Stimulated activated naive CD8-positive, alpha-beta T cell treated with anti-CD3 and anti-CD28 coated beads, Interleukin-15, amount 100 ng/mL, for 72 hours (primary cell): ENCODE data around the gene PIK3R2.

Experiments used
- ATAC-seq: fragments of 150-1000 bp; cut with Tn5 transposase; 2 replicates; pipeline ENCODE4 v1.10.0; 2021; ENCODE audit warnings: mild to moderate bottlenecking, moderate library complexity
- DNase-seq, 2 donors: peaks; one replicate each; pipeline ENCODE4 v3.0.0; 2021 to 2022
- H3K27ac Mint-ChIP-seq, 2 donors: one replicate each; pipeline ENCODE4 v1.8.0; 2022; ENCODE audit warnings: mild to moderate bottlenecking in 2 of 2, mixed read lengths in 2 of 2, moderate library complexity in 2 of 2
- H3K27me3 Mint-ChIP-seq: one replicate; pipeline ENCODE4 v1.8.0; 2022; ENCODE audit warnings: mixed read lengths
- H3K4me1 Mint-ChIP-seq: one replicate; pipeline ENCODE4 v1.8.0; 2022; ENCODE audit warnings: mild to moderate bottlenecking, mixed read lengths
- H3K4me3 Mint-ChIP-seq, 2 donors: one replicate each; pipeline ENCODE4 v1.8.0; 2022; ENCODE audit warnings: mild to moderate bottlenecking in 2 of 2, mixed read lengths in 2 of 2, moderate library complexity in 1 of 2
- H3K9me3 Mint-ChIP-seq, 2 donors: one replicate each; pipeline ENCODE4 v1.8.0; 2022; ENCODE audit warnings: mixed read lengths in 2 of 2

Gene PIK3R2

DNA sequence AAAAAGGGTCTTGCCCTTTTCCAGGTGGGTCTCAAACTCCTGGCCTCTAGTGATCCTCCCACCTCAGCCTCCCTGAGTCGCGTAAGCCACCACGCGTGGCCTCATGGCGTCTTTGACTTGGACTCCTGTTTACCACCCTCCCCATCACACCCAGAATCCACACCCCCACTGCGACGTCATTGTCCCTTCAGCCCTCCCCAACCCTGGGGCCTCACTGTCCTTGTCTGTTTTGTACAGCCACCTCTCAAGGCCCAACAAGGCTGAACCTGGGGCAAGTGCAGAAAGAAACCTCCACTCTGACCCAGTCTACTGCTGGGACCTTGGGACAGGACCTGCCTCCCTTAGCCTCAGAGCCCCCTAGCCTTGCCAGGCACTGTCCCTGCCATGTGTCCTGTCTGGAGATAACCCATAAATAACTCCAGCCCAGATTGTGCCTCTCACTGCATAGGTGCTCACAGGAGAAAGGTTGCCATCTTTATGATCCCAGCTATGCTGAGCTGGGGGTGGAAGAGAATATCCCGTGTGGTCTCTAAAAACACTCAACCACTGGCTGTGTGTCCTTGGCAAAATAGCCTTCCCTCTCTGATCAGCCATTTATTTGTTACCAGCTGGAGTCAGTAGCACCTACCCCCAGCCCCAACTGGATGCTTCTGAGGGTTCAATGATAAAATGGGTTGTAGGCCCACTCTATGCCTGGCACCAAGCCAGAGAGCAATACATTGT is 18.8 kb downstream of the PIK3R2 start:
- peaks cover 43% of the 10 kb centered on the region for H3K4me1 Mint-ChIP-seq
- ATAC-seq: no peak
- no peak overlapping the region for H3K27ac Mint-ChIP-seq
- no peak overlapping the region for H3K4me3 Mint-ChIP-seq
- H3K9me3 Mint-ChIP-seq: no peaks in the 10 kb centered on the region
- DNase-seq: no peak
- H3K27me3 Mint-ChIP-seq: no peaks in the 10 kb centered on the region

DNA sequence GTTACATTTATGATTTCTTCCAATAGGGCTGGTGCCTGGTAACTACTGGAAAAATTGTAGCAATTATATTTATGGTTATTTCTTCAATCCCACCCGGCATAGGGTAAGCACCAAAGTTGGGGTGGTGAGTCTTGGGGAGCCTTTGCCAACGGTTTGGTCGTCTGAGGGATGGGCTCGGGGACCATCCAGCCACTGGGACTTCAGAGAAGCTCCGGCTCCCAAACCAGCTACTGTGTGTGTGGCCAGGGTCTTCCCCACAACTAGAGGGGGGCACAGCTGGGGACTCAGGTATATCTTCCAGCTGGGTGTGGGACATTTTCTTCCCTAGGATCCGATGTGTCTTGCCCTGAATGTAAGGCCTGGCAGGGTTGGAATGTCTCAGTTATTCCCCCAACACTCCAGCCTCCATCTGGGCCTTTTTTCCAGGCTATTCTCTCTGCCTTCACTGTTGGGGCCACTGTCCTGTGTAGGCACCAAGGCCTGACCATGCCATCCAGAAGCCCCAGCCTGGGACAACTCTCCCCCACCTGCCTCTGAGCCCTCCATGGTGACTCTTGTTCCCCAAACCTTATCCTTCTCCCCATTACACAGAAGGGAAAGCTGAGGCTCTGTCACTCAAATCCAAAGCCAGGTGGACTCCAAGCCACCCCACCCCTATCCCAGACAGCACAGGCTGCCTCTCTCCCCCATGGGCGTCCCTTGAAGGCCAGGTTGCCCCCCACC is 19.5 kb downstream of the PIK3R2 start:
- H3K4me3 Mint-ChIP-seq: peak overlapping the region; percentile 66 to 68
- no peaks in the 10 kb centered on the region for H3K27me3 Mint-ChIP-seq
- ATAC-seq: no peak
- DNase-seq: no peak
- H3K4me1 Mint-ChIP-seq: peaks cover 43% of the 10 kb centered on the region
- peak overlapping the region; percentile 68 to 80 for H3K27ac Mint-ChIP-seq
- no peaks in the 10 kb centered on the region for H3K9me3 Mint-ChIP-seq

DNA sequence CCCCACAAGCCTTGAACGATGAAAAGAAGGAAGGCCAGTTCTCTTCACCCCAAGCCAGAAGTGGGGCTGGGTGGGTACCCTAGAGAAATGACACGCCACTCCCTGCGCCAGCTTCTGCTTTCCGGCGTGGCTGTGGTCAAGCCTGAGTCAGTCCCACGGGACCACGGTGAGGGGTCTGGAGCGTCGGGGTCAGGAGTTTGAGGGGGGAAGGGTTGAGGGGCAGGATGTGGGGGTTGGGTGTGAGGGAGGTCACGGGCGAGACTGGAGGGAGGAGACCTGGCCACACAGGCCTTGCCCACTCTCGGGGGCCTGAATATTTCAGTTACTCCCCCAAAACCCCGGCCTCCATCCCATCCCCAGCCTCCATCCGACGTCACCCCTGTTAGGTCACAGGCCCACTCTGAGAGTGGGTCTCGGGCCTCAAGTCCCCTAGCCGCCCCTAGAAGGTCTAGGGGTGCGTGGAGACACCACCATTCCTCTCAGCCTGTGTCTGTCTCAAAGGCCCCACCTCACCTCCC is 20.1 kb downstream of the PIK3R2 start:
- peak overlapping the region; percentile 89 to 92 for H3K4me3 Mint-ChIP-seq
- no peaks in the 10 kb centered on the region for H3K9me3 Mint-ChIP-seq
- DNase-seq (no peak), ATAC-seq (no peak)
- peaks cover 39% of the 10 kb centered on the region for H3K4me1 Mint-ChIP-seq
- peak overlapping the region; percentile 80 to 87 for H3K27ac Mint-ChIP-seq
- H3K27me3 Mint-ChIP-seq: no peaks in the 10 kb centered on the region

DNA sequence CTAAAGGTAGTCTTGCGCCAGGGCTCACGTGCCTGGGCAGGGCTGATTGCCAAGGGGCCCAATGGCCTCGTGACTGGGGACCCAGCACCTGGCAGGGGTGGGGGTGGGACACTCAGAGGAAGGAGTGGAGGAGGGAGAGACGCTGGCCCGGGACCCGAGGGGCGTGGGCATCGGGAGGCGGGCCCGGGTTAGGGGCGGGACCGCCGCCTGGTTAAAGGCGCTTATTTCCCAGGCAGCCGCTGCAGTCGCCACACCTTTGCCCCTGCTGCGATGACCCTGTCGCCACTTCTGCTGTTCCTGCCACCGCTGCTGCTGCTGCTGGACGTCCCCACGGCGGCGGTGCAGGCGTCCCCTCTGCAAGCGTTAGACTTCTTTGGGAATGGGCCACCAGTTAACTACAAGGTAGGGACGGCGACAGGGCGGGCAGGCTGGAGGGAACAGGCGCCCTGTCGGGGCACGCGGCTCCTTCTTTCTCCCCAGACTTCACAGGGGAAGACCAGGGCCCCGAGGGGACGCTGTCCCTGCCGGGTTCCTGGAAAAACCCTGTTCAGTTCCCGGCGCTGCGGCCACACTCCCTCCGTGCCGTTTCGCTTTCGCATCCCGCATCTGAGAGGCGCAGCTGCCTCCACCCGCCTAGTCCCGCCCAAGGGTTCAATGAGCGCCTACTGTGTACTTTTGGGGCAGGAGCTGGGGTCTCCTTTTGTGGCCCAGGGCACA is 20.8 kb downstream of the PIK3R2 start, which contains the start of gene IFI30:
IFI30 (plus strand) TSS at position 242 of the 717 bp plus-strand sequence; CDS start at position 271, 29 bp downstream.
- DNase-seq: peak; percentile 44 to 62
- peak; percentile 83 for ATAC-seq
- Mint-ChIP-seq H3K9me3 (no peaks in the 10 kb centered on the region), H3K4me3 (peak within 1 kb of the TSS; percentile 89 to 92), H3K27ac (peak within 1 kb of the TSS; percentile 87 to 90), H3K27me3 (no peaks in the 10 kb centered on the region), H3K4me1 (peaks cover 36% of the 10 kb centered on the region)

DNA sequence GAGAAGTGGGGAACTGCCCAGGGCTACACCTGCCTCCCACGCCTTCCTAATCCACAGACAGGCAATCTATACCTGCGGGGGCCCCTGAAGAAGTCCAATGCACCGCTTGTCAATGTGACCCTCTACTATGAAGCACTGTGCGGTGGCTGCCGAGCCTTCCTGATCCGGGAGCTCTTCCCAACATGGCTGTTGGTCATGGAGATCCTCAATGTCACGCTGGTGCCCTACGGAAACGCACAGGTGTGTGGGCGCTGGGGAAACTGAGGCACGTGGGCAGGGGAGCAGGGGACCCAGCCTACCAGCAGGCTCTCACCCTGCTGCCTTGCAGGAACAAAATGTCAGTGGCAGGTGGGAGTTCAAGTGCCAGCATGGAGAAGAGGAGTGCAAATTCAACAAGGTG is 22.0 kb downstream of the PIK3R2 start:
- ATAC-seq (no peak), DNase-seq (no peak)
- peak overlapping the region in 1 of 2 donors; percentile 92 for H3K4me3 Mint-ChIP-seq
- H3K27ac Mint-ChIP-seq: no peak overlapping the region
- H3K9me3 Mint-ChIP-seq: no peaks in the 10 kb centered on the region
- H3K27me3 Mint-ChIP-seq: no peaks in the 10 kb centered on the region
- H3K4me1 Mint-ChIP-seq: peaks cover 36% of the 10 kb centered on the region

DNA sequence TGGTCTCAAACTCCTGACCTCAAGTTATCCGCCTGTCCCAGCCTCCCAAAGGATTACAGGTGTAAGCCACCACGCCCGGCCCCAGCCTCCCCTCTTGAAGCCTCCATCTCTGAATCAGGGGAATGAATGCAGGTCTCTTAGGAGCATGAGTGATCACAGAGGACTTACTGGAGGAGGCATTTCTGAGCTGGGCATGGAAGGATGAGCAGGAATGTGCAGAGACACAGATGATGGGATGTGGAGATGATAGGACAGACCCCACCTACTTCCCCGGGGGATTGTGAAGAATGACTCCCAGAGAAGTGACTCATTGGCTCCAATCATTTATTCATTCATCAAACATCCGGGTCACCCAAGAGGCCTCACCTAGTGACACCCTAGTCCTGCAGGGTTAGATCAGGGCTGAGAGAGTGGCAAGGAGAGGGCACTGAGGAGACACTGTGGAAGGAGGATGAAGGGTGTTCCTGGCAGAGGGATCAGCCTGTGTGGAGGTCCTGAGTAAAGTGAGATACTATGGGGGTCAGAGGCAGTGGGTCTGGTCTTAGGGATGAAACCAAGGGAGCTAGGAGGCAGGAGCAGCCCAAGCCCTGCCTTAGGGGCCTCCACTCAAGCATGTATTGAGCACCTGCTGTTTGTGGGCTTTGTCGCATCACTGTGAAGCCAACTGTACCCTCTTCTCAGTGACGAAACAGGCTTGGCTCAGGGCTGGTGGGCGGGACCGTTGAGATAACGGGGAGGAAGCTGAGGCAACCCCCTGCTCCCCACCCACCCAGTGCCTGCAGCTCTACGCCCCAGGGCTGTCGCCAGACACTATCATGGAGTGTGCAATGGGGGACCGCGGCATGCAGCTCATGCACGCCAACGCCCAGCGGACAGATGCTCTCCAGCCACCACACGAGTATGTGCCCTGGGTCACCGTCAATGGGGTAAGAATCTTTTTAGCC is 23.7 kb downstream of the PIK3R2 start:
- Mint-ChIP-seq H3K27me3 (peaks cover 5% of the 10 kb centered on the region), H3K27ac (no peak overlapping the region), H3K4me3 (no peak overlapping the region), H3K9me3 (no peaks in the 10 kb centered on the region), H3K4me1 (peaks cover 34% of the 10 kb centered on the region)
- no peak for DNase-seq
- no peak for ATAC-seq

DNA sequence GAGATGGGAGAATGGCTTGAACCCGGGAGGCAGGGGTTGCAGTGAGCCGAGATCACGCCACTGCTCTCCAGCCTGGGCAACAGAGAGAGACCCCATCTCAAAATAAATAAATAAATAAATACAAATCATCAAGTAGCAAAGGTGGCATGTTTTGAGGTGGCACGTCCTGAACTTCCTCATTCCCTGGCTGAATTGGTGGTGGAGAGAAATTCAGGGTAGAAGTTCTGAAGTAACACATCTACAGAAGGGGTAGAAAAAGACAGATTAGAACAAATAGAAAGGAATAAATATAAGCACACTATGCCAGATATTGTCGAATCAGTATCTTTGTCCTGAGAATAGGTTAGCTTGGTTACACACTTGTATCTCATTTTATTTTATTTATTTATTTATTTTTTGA is 27.0 kb downstream of the PIK3R2 start:
- peaks cover 6% of the 10 kb centered on the region for H3K27me3 Mint-ChIP-seq
- no peak overlapping the region for H3K4me3 Mint-ChIP-seq
- peaks cover 6% of the 10 kb centered on the region for H3K4me1 Mint-ChIP-seq
- no peaks in the 10 kb centered on the region for H3K9me3 Mint-ChIP-seq
- ATAC-seq (no peak), DNase-seq (no peak)
- H3K27ac Mint-ChIP-seq: no peak overlapping the region

DNA sequence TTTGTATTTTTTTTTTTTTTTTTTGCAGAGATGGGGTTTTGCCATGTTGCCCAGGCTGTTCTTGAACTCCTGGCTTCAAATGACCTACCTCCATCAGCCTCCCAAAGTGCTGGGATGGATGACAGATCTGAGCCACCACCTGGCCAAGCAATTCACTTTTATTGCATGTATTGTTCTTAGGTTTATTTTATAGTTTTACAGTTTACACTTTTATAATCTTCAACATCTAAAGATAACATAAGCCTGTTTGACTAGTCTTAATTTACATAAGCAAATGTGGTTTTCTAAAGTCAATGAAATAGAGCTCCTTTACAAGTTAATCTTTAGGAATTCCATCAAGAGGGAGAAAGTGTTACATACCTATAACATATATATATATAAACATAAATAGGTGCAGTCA is 30.6 kb downstream of the PIK3R2 start:
- Mint-ChIP-seq H3K9me3 (no peaks in the 10 kb centered on the region), H3K4me1 (no peaks in the 10 kb centered on the region)

DNA sequence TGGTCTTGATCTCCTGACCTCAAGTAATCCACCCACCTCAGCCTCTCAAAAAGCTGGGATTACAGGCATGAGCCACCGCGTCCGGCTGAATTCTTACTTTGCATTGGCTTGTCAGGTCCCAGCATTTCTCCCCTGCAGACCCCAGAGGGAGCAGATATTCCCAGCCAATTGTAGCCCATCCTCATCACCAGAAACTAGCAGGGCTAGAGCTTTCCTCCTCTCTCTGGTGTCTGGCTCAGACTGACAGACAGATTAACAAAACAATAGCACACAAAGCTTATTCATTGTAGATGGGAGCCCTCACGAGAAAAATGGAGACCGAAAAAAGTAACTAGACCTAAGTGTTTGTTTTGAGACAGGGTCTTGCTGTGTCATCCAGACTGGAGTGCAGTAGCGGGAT is 32.6 kb downstream of the PIK3R2 start:
- ATAC-seq: no peak
- Mint-ChIP-seq H3K4me1 (no peaks in the 10 kb centered on the region), H3K4me3 (no peak overlapping the region), H3K27me3 (peaks cover 14% of the 10 kb centered on the region), H3K9me3 (no peaks in the 10 kb centered on the region), H3K27ac (no peak overlapping the region)
- no peak for DNase-seq

More for the DNA sequence above, 30.6 kb downstream of the PIK3R2 start:
- Mint-ChIP-seq H3K27ac (no peak overlapping the region), H3K27me3 (peaks cover 14% of the 10 kb centered on the region), H3K4me3 (no peak overlapping the region)
- DNase-seq (no peak), ATAC-seq (no peak)

DNA sequence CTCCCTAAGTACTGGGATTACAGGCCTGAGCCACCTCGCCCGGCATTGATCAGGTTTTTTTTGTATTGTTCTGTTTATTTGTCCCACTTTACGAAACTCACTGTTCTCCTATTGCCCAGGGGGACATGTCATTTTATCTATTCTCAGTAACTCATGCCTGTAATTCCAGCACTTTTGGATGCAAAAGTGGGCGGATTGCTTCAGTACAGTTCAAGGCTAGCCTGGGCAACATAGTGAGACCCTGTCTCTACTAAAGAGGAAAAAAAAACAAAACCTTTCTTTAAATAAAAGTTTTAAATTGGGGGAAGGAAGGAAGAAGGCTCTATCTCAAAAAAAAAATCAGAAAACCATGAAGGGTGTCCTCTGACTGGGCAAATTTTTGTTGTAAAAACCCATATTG is 37.3 kb downstream of the PIK3R2 start:
- no peak for DNase-seq
- Mint-ChIP-seq H3K4me3 (no peak overlapping the region), H3K27me3 (peaks cover 6% of the 10 kb centered on the region), H3K9me3 (no peaks in the 10 kb centered on the region), H3K27ac (no peak overlapping the region), H3K4me1 (peaks cover 27% of the 10 kb centered on the region)
- no peak for ATAC-seq

DNA sequence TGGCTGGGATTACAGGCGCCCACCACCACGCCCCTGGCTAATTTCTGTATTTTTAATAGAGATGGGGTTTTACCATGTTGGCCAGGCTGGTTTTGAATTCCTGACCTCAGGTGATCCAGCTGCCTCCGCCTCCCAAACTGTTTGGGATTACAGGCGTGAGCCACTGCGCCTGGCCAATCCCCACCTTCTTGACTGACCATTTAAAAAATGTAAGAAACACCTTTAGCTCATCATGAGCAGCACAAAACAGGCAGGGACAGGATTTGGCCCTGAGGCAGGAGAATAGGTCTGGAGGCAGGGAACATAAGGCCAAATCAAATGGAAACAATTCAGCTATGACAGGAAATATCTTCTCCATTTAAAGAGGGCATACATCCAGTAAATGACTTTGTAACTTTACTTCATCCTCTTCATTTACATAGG is 38.7 kb downstream of the PIK3R2 start:
- ATAC-seq (no peak), DNase-seq (no peak)
- H3K4me1 Mint-ChIP-seq: peaks cover 27% of the 10 kb centered on the region
- no peaks in the 10 kb centered on the region for H3K9me3 Mint-ChIP-seq
- H3K4me3 Mint-ChIP-seq: peak overlapping the region; percentile 84 to 87
- peak overlapping the region in 1 of 2 donors; percentile 7 for H3K27ac Mint-ChIP-seq
- no peaks in the 10 kb centered on the region for H3K27me3 Mint-ChIP-seq

DNA sequence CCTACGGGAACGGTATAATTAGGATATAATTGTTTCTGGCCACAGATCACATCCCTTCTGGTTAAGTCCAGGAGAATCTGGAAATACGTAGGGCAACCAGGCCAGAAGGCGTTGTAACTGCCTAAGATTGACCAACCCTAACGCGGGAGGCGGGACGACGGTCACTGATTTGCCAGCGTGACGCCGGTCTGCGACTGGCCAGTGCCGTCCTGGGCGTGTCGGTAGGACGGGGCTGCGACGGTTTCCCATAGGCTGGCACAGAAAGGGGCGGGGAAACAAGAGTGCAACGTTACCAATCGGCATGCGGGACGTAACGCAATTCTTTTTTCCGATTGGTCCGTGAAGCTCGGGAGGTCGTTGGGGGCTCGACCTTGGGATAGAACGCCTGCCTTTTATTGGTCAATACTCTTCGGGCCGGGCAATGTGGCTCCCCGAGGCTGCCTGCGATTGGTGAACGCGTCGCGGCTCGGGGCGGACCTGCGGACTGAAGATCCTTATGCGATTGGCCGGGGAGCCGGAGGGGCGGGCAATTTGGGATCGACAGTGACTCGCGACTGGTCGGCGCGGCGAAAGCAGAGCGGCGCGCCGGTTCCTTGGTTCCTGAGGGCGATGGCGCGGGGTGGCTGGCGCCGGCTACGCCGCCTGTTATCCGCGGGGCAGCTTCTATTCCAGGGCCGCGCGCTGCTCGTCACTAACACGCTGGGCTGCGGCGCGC is 39.9 kb downstream of the PIK3R2 start, which contains the start of gene MPV17L2:
MPV17L2 (plus strand) TSS at position 546 of the 715 bp plus-strand sequence; CDS start at position 610, 64 bp downstream.
- Mint-ChIP-seq H3K9me3 (no peaks in the 10 kb centered on the region), H3K27ac (peak within 1 kb of the TSS; percentile 85 to 96), H3K27me3 (no peaks in the 10 kb centered on the region), H3K4me3 (peak within 1 kb of the TSS; percentile 84 to 87), H3K4me1 (peaks cover 27% of the 10 kb centered on the region)
- DNase-seq (peak; percentile 98 to 99), ATAC-seq (peak; percentile 96)

DNA sequence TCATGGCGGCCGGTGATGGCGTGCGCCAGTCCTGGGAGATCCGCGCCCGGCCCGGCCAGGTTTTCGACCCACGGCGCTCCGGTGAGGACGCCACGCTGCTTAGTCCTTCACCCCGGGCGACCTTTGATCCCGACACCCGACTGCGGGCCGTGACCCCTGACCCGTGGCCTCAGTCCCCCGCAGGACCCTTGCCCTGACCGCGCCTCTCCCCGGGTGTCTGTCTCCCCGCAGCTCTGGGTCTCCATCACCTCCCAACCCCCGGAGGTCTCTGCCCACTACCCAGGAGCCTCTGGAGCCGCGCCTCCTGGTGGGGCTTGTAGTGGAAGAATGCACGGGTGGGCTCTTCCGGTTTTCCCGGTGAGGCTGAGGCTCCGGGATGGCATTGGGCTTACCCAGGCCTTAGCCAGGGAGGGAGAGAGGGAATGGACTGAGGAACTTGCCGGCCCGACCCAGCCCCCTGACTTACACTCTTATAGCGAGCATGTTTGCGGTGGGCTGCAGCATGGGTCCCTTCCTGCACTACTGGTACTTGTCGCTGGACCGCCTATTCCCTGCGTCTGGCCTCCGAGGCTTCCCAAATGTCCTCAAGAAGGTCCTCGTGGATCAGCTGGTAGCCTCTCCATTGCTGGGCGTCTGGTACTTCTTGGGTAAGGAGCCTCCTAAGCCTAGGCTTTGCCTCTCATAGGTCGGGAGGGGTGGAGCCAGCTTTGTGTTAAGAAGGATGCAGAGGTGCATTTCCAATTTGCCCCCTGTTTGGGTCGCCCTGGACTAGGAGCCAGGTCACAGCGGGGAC is 40.6 kb downstream of the PIK3R2 start:
- Mint-ChIP-seq H3K4me1 (peaks cover 27% of the 10 kb centered on the region), H3K27ac (peak overlapping the region; percentile 85 to 90), H3K4me3 (peak overlapping the region; percentile 84 to 87), H3K9me3 (no peaks in the 10 kb centered on the region), H3K27me3 (no peaks in the 10 kb centered on the region)
- no peak for ATAC-seq
- no peak for DNase-seq
